ENCODE measurements around the gene INTS2. TPM values are rescaled to one million over a fixed set of nuclear protein-coding genes. Genes with fewer than 3 reads are reported as not detected.

The INTS2 gene
- total and polyA plus RNA-seq, 4 donors, result 2.4 to 18.5 (median 8.5) TPM

DNA sequence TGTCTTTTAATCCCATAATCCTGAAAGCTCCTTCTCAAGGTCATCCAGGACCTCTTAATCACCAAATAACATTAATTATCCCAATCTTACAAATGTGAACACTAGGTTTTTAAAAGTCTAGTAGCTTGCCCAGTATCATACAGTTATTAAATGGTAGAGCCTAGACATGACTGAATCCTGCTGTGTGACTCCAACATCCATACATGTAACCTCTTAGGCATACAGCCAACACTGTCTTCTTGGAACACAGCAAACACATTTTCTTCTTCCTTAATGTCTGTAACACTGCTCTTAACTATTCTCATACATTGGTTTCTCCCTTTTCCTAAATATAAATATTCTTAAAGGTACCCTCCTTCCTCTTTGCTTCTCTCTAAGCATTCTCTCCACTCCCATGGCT, 78.1 kb downstream of the INTS2 start:
- TF ChIP-seq, protein P1, sequence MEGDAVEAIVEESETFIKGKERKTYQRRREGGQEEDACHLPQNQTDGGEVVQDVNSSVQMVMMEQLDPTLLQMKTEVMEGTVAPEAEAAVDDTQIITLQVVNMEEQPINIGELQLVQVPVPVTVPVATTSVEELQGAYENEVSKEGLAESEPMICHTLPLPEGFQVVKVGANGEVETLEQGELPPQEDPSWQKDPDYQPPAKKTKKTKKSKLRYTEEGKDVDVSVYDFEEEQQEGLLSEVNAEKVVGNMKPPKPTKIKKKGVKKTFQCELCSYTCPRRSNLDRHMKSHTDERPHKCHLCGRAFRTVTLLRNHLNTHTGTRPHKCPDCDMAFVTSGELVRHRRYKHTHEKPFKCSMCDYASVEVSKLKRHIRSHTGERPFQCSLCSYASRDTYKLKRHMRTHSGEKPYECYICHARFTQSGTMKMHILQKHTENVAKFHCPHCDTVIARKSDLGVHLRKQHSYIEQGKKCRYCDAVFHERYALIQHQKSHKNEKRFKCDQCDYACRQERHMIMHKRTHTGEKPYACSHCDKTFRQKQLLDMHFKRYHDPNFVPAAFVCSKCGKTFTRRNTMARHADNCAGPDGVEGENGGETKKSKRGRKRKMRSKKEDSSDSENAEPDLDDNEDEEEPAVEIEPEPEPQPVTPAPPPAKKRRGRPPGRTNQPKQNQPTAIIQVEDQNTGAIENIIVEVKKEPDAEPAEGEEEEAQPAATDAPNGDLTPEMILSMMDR (IDR thresholded peaks at IDR 0.05; ENCODE audit: control extremely low read depth, extremely low read depth), result no peak
- Histone ChIP-seq H3K27me3 (ENCODE audit: control insufficient read depth in 3 of 3, insufficient read depth in 3 of 3, low read length in 2 of 3) (no peaks in the 10 kb centered on the region), H3K9me3 (ENCODE audit: control insufficient read depth in 4 of 4, insufficient read depth in 3 of 4, low read length in 3 of 4) (no peaks in the 10 kb centered on the region)

DNA sequence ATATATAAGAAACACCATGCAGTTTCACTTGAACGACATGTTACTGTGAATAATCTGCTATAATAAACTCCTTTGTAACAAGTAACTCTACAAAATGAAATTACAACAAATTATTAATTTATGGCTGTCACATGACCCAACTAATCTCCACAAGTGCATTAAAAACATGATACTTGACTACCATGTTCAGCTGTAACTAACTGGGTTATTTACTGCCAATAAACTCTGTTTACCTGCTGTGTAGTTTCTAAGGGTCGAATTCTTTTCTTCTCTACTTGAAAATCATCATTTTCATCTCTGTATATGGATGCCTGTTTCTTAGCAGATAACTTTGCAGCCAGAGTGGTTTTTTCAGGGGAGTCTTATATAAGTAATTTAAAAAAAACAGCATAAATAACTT, 78.9 kb downstream of the INTS2 start:
- DNase-seq, result no peak
- H3K9ac ChIP-seq (ENCODE audit: insufficient read depth in 1 of 2, low read length in 2 of 2), result no peak overlapping the region
- TF ChIP-seq, protein P1 (IDR thresholded peaks at IDR 0.05; ENCODE audit: control extremely low read depth, extremely low read depth), result no peak
- H3K27ac ChIP-seq (ENCODE audit: low read depth in 1 of 2, low read length in 1 of 2), result no peak overlapping the region
- WGBS, 2 donors, result 79 to 82% methylated on average over 2 of the region's 2 CpGs
- H3K36me3 ChIP-seq (ENCODE audit: control insufficient read depth in 4 of 4, insufficient read depth in 4 of 4, low read length in 4 of 4), result peaks cover 0 to 8% (median 1%) of the 10 kb centered on the region in 4 donors
- ATAC-seq (ENCODE audit: insufficient read depth, low FRiP score), result no peak
- H3K4me3 ChIP-seq, result no peak overlapping the region
- H3K4me1 ChIP-seq (ENCODE audit: control insufficient read depth in 5 of 5, insufficient read depth in 5 of 5, low read length in 5 of 5), result no peaks in the 10 kb centered on the region
- no peaks in the 10 kb centered on the region for H3K27me3 ChIP-seq (ENCODE audit: control insufficient read depth in 3 of 3, insufficient read depth in 3 of 3, low read length in 2 of 3)
- no peaks in the 10 kb centered on the region for H3K9me3 ChIP-seq (ENCODE audit: control insufficient read depth in 4 of 4, insufficient read depth in 3 of 4, low read length in 3 of 4)

More for the DNA sequence above, 78.1 kb downstream of the INTS2 start:
- H3K4me1 ChIP-seq (ENCODE audit: control insufficient read depth in 5 of 5, insufficient read depth in 5 of 5, low read length in 5 of 5), result no peaks in the 10 kb centered on the region
- ATAC-seq (ENCODE audit: insufficient read depth, low FRiP score) (no peak), DNase-seq (peak; percentile 14 to 90 (median 80))
- peaks cover 0 to 7% (median 1%) of the 10 kb centered on the region in 4 donors for H3K36me3 ChIP-seq (ENCODE audit: control insufficient read depth in 4 of 4, insufficient read depth in 4 of 4, low read length in 4 of 4)
- no peak overlapping the region for H3K4me3 ChIP-seq
- no peak overlapping the region for H3K27ac ChIP-seq (ENCODE audit: low read depth in 1 of 2, low read length in 1 of 2)
- H3K9ac ChIP-seq (ENCODE audit: insufficient read depth in 1 of 2, low read length in 2 of 2), result no peak overlapping the region

DNA sequence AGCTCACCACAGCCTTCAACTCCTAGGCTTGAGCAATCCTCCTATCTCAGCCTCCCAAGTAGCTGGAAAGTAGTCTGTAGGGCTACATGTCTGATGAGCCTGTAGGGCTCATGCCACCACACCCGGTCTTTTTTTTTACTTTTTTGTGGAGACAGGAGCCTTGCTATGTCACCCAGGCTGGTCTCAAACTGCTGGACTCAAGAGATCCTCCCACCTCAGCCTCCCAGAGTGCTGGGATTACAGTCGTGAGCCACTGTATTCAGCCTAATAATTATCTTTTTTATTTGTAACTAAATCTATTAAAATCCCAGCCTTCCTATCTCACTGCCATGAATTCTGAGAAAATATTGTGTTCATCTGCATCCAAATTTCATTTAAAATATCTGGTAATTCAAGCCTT, 79.5 kb downstream of the INTS2 start:
- H3K36me3 ChIP-seq (ENCODE audit: control insufficient read depth in 4 of 4, insufficient read depth in 4 of 4, low read length in 4 of 4), result peaks cover 0 to 9% (median 1%) of the 10 kb centered on the region in 4 donors
- DNase-seq, result no peak
- H3K27ac ChIP-seq (ENCODE audit: low read depth in 1 of 2, low read length in 1 of 2), result no peak overlapping the region
- TF ChIP-seq, protein P1 (IDR thresholded peaks at IDR 0.05; ENCODE audit: control extremely low read depth, extremely low read depth), result no peak
- H3K4me1 ChIP-seq (ENCODE audit: control insufficient read depth in 5 of 5, insufficient read depth in 5 of 5, low read length in 5 of 5), result no peaks in the 10 kb centered on the region
- H3K9me3 ChIP-seq (ENCODE audit: control insufficient read depth in 4 of 4, insufficient read depth in 3 of 4, low read length in 3 of 4), result no peaks in the 10 kb centered on the region
- no peak overlapping the region for H3K9ac ChIP-seq (ENCODE audit: insufficient read depth in 1 of 2, low read length in 2 of 2)
- no peak overlapping the region for H3K4me3 ChIP-seq
- H3K27me3 ChIP-seq (ENCODE audit: control insufficient read depth in 3 of 3, insufficient read depth in 3 of 3, low read length in 2 of 3), result no peaks in the 10 kb centered on the region
- no peak for ATAC-seq (ENCODE audit: insufficient read depth, low FRiP score)
- WGBS, 2 donors, result 98 to 100% methylated on average over 2 of the region's 2 CpGs

DNA sequence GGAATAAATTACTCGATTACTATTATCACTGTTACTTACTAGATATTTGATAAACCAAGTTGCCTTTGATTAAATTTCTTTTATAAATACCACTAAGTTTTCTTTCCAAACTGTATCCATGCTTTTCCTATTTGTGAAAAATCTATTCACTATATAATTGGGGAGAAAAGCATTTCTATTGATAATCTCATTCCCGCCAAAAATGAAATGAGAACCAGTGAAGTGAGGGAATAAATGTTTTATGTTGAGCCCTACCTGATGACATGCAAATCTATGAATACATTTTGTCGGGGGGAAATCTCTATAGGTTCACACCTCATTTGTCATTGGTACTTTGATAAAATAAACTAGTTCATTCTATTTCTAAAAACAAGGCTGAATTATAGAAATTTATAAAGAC, 80.1 kb downstream of the INTS2 start:
- ATAC-seq (ENCODE audit: insufficient read depth, low FRiP score) (no peak), DNase-seq (no peak)
- Histone ChIP-seq H3K27me3 (ENCODE audit: control insufficient read depth in 3 of 3, insufficient read depth in 3 of 3, low read length in 2 of 3) (no peaks in the 10 kb centered on the region), H3K9ac (ENCODE audit: insufficient read depth in 1 of 2, low read length in 2 of 2) (no peak overlapping the region), H3K4me3 (no peak overlapping the region), H3K4me1 (ENCODE audit: control insufficient read depth in 5 of 5, insufficient read depth in 5 of 5, low read length in 5 of 5) (no peaks in the 10 kb centered on the region), H3K36me3 (ENCODE audit: control insufficient read depth in 4 of 4, insufficient read depth in 4 of 4, low read length in 4 of 4) (peaks cover 0 to 6% (median 3%) of the 10 kb centered on the region in 4 donors), H3K27ac (ENCODE audit: low read depth in 1 of 2, low read length in 1 of 2) (no peak overlapping the region), H3K9me3 (ENCODE audit: control insufficient read depth in 4 of 4, insufficient read depth in 3 of 4, low read length in 3 of 4) (no peaks in the 10 kb centered on the region)
- TF ChIP-seq, protein P1 (IDR thresholded peaks at IDR 0.05; ENCODE audit: control extremely low read depth, extremely low read depth), result no peak
- 95 to 96% methylated on average over 3 of the region's 3 CpGs for WGBS, 2 donors

Measured in lung (tissue), 12 donors.